ENCODE results near the gene CASP2.
"Not testable (repeated sequence)": the region's sequence is repeated elsewhere in the genome, so short reads cannot be mapped to it uniquely, and the experiment has no call there.

Gene CASP2

DNA sequence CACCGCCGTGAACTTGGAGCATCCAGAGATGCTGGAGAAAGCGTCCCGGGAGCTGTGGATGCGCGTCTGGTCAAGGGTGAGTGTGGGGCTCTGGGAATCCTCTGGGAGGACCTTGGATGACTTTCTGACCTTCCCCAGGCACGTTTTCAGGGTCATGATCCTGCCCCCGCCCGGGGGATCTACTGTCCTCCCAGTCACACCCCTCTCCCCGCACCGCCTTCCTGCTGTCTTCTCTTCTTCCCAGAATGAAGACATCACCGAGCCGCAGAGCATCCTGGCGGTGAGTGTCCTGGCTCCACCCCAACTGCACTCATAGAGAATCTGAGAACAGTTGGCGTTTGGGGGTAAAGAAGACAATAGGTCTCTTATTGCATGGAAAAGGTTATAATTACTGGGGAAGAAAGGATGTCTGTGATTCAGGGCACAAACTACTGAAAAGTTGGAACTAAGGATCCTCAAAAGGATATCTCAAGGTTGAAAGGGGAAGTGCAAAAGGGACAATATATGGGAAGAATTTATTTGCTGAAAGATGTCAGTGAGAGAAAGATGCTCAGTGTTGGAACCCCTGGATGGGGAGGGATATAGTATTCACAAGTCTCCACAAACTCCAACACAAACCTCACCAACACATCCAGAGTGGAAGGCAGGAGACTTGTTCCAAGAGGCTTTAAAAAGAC lies 23.0 kb upstream of the CASP2 start:
- no peak for DNase-seq

DNA sequence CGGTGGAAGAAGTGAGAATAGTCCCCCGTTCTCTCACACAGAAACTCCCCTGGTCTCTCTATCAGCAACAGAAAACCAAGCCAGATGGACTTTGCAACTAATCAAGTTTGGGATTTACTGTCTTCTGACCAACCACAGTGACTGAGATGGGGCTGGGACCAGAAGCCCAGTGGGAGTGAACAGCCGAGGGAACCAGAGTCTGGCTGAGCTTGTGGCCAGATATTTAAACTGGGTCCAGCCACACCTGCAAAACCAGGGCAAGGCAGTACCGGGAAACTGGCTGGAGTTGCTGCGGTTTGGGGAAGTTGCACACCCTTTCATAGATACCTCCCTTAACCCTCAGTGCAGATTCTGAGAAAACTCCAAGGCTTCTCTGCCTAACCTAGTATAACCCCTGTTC lies 18.9 kb upstream of the CASP2 start:
- DNase-seq = no peak

DNA sequence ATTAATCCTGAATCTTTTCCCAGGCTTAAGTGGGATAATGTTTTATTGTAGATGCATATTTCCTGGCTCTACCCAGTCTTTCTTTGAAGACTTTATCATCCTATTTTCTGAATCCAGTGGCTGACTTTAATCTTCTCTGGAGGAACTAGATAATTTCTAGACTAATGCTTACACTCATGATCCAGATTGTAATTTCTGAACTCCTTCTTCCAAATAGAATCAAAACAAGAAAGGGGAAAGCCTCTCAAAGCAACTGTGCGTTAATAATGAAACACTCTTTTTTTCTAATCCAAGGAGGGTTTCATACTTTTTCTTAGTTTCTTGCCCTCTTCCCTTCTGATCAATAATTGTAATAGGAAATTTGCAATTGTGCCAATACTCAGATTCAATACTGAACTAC lies 16.9 kb upstream of the CASP2 start:
- no peak for DNase-seq

DNA sequence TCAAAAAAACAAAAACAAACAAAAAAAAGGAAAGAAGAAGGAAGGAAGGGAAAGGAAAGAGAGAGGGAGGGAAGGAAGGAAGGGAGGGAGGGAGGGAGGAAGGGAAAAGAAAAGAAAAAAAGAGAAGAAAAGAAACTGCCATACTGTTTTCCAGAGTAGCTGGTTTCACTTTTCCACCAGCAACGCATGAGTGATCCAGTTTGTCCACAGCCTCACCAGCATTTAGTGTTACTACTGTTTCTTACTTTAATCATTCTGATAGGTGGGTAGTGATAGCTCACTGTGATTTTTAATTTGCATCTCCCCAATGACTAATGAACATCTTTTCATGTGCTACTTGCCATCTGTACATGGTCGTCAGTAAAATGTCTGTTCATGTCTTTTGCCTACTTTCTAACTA lies 15.3 kb upstream of the CASP2 start:
- no peak for DNase-seq

DNA sequence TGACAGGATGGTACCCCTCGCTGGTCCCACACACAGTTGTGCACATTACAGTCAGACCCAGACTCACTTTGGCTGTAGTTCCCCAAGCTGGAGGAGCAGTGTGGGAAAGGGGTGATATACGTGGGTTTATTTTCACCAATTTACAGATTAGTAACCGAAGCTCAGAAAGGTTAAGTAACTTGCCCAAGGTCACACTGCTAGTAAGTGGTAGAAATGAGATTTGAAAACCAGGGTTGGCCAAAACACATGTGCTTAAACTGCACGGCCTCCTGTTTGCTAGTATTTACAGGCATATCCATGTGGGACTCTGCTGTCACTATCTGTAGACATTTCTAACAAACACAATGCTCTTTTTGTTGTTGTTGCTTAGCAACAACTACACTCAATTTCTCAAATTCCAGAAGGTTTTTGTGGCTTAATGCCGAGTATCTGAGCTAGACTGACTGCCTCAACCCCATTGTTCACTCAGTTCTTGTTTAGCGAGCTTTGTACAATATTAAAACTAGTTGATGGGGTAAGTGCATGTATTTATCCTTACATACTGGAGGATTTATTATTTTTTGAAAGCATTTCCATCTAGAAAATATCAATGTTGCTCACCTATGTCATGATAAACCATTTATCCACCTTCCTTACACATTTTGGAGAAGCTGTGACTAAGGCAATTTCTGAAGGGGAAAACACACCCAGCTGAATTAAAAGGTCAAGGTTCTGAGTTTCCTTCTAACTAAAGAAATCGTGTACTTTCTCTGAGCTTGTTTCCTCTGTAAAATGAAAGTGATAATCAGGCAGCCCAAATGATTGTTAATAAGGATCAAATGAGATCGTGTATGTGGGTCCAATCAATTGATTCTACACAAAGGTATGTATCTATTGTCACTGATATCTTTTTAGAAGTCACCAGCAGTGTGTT lies 8.7 kb upstream of the CASP2 start:
- no peak for DNase-seq

- DNase-seq = no peak
Measured at GRCh38 chr7:143280160-143280559, 8.0 kb upstream of the CASP2 start.

- DNase-seq = no peak
Measured at GRCh38 chr7:143280566-143280965, 7.6 kb upstream of the CASP2 start.

GRCh38 chr7:143281529-143281928 lies 6.6 kb upstream of the CASP2 start:
- DNase-seq = no peak

GRCh38 chr7:143282124-143282523 lies 6.0 kb upstream of the CASP2 start:
- no peak for DNase-seq

GRCh38 chr7:143283381-143283780 lies 4.8 kb upstream of the CASP2 start:
- no peak for DNase-seq

DNA sequence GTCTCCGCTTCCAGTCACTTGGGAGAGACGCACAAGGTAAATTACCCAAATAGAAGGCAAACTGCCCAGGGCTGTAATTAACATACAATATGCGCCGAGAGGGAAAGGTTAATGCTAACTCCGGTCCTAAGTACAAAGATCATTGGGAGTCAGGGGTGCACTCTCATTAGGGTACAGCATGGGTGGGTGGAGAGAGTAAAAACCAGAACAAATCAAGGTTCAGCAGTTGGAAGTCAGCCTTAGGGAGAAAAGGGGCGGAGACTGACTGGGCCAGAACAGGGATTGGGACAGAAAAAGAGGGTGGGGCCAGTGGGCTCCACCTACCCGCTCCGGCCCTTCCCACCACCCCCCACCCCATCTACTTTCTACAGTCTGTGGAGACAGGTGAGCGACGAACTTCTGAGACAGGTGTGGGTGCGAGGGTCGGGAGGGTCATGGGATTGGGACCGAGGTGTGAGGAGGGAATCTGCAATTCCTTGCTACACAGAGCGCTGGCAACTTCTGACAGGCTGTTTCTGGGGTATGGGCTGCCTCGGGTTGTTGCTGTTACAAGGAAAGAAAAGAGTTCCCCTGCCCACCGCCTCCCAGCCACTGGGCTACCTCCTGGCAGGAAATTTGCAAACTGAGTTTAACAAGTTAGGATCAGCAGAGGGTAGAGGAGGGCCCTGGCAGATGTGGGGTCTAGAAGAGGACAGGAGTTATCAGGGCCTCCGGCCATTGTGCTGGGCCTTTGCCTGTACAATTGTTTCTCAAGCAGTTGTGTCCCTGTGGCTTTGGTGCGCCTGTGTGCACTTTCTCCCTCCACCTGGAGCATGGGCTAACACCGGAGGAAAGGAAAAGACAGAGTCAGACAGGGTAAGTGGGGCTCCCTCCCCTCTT lies 3.3 kb upstream of the CASP2 start, which contains the start of gene TMEM139:
TMEM139 (plus strand) TSS at position 368 of the 879 bp plus-strand sequence. CDS start 1,000 bp downstream, outside the sequence.
- DNase-seq = no peak

DNA sequence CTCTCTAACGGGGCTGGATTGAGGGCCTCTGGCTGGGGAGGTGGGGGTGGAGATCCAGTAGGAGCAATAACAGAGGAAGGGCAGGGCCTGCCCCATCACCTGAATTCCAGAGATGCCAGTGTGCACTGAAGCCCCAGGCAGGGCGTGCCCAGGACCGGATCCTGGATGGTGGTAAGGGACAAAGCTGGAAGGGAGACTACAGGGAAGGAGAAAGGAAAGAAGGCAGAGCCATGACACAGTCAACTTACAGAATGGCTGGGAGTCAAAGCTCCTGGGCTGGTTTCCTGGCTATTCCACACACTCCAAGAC lies 2.7 kb upstream of the CASP2 start:
- DNase-seq = no peak

- no peak for DNase-seq
Measured at GRCh38 chr7:143285806-143286521, 2.2 kb upstream of the CASP2 start.

DNA sequence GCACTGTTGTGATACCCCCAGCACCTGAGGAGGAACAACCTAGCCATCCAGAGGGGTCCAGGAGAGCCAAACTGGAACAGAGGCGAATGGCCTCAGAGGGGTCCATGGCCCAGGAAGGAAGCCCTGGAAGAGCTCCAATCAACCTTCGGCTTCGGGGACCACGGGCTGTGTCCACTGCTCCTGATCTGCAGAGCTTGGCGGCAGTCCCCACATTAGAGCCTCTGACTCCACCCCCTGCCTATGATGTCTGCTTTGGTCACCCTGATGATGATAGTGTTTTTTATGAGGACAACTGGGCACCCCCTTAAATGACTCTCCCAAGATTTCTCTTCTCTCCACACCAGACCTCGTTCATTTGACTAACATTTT lies 1.6 kb upstream of the CASP2 start:
- no peak for DNase-seq

GRCh38 chr7:143287339-143287934 lies 714 bp upstream of the CASP2 start:
- no peak for DNase-seq

DNA sequence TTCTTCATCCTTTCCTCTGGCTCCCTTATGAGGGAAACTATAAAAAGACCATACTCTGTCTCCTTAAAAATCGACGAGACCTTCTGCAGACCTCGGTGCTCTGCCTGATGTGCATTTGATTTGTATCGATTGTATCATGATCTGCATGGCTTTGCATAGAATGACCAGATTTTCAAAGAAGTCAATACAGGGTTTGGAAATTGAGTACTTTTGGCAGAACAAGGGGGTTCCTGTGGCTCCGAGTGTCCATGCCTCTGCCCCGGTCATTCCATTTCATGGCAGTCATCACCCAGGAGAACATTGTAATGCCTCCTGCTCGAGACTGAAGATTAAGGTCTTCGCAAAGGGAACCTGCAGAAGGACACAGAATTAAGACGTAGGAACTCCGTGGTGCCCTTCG lies 685 bp downstream of the CASP2 start:
- no peak for DNase-seq

DNA sequence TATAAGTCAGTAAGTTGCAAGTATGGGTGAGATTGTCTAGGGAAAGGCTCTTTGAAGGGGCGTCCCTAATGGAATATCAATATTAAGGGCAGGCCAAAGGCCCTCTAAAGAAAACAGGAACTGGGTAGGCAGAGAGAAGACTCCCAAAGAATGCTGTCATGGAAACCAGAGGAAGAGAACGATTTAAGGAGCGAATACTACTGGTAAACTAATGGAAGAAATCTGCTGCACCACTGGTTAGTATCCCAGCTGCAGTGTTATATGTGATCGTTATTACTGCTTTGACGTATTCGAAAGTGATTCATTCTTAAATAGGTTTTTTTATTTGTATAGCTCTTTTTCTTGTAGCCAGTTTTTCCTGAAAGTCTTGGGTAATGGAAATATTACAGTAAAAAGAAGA lies 1.3 kb downstream of the CASP2 start:
- DNase-seq = no peak

- DNase-seq = not testable (repeated sequence)
Measured at GRCh38 chr7:143289888-143290287, 1.7 kb downstream of the CASP2 start.

- DNase-seq = no peak
Measured at GRCh38 chr7:143290293-143290692, 2.1 kb downstream of the CASP2 start.

- no peak for DNase-seq
Measured at GRCh38 chr7:143292876-143293275, 4.7 kb downstream of the CASP2 start.

- DNase-seq = no peak
Measured at GRCh38 chr7:143295870-143296269, 7.7 kb downstream of the CASP2 start.

DNA sequence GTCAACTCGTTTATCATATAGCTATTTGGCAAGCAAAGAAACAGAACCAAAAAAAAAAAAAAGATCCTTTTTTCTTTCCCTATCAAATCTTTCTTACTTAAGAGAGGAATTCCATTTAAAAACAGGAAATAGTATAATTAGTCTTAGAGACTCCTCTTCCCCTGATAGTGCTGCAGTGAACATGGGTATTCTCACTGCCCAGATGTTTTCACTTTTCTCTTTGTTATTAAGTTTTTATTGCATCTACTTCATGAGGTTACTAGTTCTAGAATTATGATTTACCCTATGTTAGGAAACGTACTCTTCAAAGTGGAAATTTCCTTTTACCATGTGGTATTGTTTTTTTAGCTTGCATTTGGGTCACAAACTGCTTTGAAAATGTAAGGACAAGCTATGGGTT lies 8.5 kb downstream of the CASP2 start:
- no peak for DNase-seq

Data from DMS79 (cell line).